HepG2 (cell line): Measurements from ENCODE around the gene PHIP. TPM values are rescaled to one million over a fixed set of nuclear protein-coding genes. Genes with fewer than 3 reads are reported as not detected.

Experiments
- ATAC-seq: fragments of 200-7000 bp; cut with Tn5 transposase; 3 replicates; pipeline ENCODE4 v1.9.1; 2020; ENCODE audit warnings: mild to moderate bottlenecking, moderate library complexity
- BruUV-seq: library from RNA; stranded (reverse); fragments of 400-500 nt; replicated peaks from 2 replicates; lab custom pipeline; 2021; lab: Mats Ljungman, UMichigan
- CTCF ChIA-PET: fragments of 300-600 bp; formaldehyde crosslinking; extraction: SDS; loops from one replicate; lab custom pipeline; 2021; ENCODE audit warnings: low total read pairs, inconsistent platforms, low intra/inter-chr PET ratio; lab: Yijun Ruan, JAX
- POLR2A ChIA-PET: fragments of 350-600 bp; sonication (Branson Sonifier 250); formaldehyde crosslinking; loops from one replicate; lab custom pipeline; 2020; ENCODE audit warnings: antibody characterized with exemption, inconsistent platforms; lab: Yijun Ruan, JAX
- DNase-seq: peaks from one replicate; pipeline ENCODE4 v3.0.0-alpha.2; 2015; ENCODE audit warnings: low spot score
- FAIRE-seq: peaks from 3 replicates; lab custom pipeline; 2011; peaks lifted over from hg19 to GRCh38; lab: Jason Lieb, UNC
- H2AFZ ChIP-seq: one replicate; pipeline ENCODE4 v1.6.1; 2011; ENCODE audit warnings: low read length, inconsistent platforms
- H3K27ac ChIP-seq: fragments of 300-600 bp; 3 replicates; pipeline ENCODE4 v1.8.0; 2011; ENCODE audit warnings: mixed run types, mild to moderate bottlenecking, mixed read lengths, low read length, inconsistent platforms; ENCODE audit not compliant: insufficient read depth; ENCODE audit errors: extremely low read length
- H3K27me3 ChIP-seq, 2 experiments: fragments of 200-600 bp in 1 of 2; 2 replicates in 1 of 2; 3 replicates in 1 of 2; pipeline versions ENCODE4 v1.6.0 to v1.8.0; 2011; ENCODE audit warnings: low read length in 2 of 2, mild to moderate bottlenecking in 2 of 2, moderate library complexity in 2 of 2, inconsistent platforms in 1 of 2; ENCODE audit not compliant: insufficient read depth in 2 of 2, control insufficient read depth in 1 of 2
- H3K36me3 ChIP-seq, 2 experiments: fragments of 200-600 bp in 1 of 2; replicated peaks in 1 of 2; 2 replicates in 1 of 2; 3 replicates in 1 of 2; pipeline versions ENCODE4 v1.5.1 to v1.8.0; 2011; ENCODE audit warnings: low read length in 2 of 2, inconsistent platforms in 1 of 2; ENCODE audit not compliant: insufficient read depth in 2 of 2, control insufficient read depth in 1 of 2
- H3K4me1 ChIP-seq: 2 replicates; pipeline ENCODE4 v1.5.1; 2012; ENCODE audit warnings: low read length, inconsistent platforms; ENCODE audit not compliant: insufficient read depth
- H3K4me2 ChIP-seq: 2 replicates; pipeline ENCODE4 v1.6.0; 2011; ENCODE audit warnings: low read depth, low read length, inconsistent platforms
- H3K4me3 ChIP-seq, 3 experiments: fragments of 200-600 bp in 1 of 3; sonication (generic), shearing (Covaris generic) in 1 of 3; replicated peaks in 1 of 3; 2 replicates each; pipeline ENCODE4 v1.5.1; 2011 to 2016; ENCODE audit warnings: low read length in 3 of 3, inconsistent platforms in 2 of 3, low read depth in 2 of 3, mild to moderate bottlenecking in 2 of 3, control low read depth in 1 of 3, mixed read lengths in 1 of 3; ENCODE audit not compliant: insufficient read depth in 1 of 3
- H3K79me2 ChIP-seq: one replicate; pipeline ENCODE4 v1.6.1; 2011; ENCODE audit warnings: low read length, inconsistent platforms; ENCODE audit not compliant: insufficient read depth
- H3K9ac ChIP-seq: 2 replicates; pipeline ENCODE4 v1.6.0; 2011; ENCODE audit warnings: mild to moderate bottlenecking, low read depth, low read length, inconsistent platforms; ENCODE audit not compliant: insufficient read depth
- H3K9me3 ChIP-seq: 2 replicates; pipeline ENCODE4 v1.5.1; 2012; ENCODE audit warnings: mild to moderate bottlenecking, low read length
- H4K20me1 ChIP-seq: 2 replicates; pipeline ENCODE4 v1.6.0; 2011; ENCODE audit warnings: inconsistent platforms, mild to moderate bottlenecking, low read length, moderate library complexity; ENCODE audit not compliant: insufficient read depth
- FUBP1 ChIP-seq: sonication (generic); formaldehyde crosslinking; IDR thresholded peaks from 2 replicates; pipeline ENCODE4 v1.5.1; 2020; ENCODE audit warnings: missing genetic modification reagents, mild to moderate bottlenecking, borderline replicate concordance
- GATAD1 ChIP-seq: IDR thresholded peaks from 2 replicates; pipeline ENCODE4 v1.6.1; 2016; ENCODE audit warnings: missing genetic modification reagents, missing compliant biosample characterization
- NFRKB ChIP-seq: fragments of 450-650 bp; IDR thresholded peaks from 2 replicates; pipeline ENCODE4 v1.6.1; 2017
- ZKSCAN8 ChIP-seq: IDR thresholded peaks from 2 replicates; pipeline ENCODE4 v1.6.1; 2016; ENCODE audit warnings: borderline replicate concordance, missing genetic modification reagents, missing compliant biosample characterization
- WGBS: methylation state at CpG from one replicate; pipeline ENCODE4 v1.1.6; 2017; ENCODE audit warnings: low lambda C conversion rate; 5-methylcytosine and 5-hydroxymethylcytosine counted together
- in situ Hi-C: cut with HindIII; loops from 2 replicates; pipeline ENCODE4 v1.10.0; 2017; ENCODE audit warnings: low pct_unique_long_range_greater_than_20kb; ENCODE audit not compliant: extremely low pct_ligation_motif_present
- intact Hi-C: fragments of 100-400 bp; cut with micrococcal nuclease; formaldehyde crosslinking; loops from one replicate; pipeline ENCODE4 v1.10.0; 2022; ENCODE audit not compliant: unreplicated experiment
- polyA plus RNA-seq, 8 experiments: library from polyadenylated mRNA; depleted of rRNA in 3 of 8; stranded (reverse) in 7 of 8; unstranded in 1 of 8; fragments of >200 nt; fragmentation: Illumina TruSeq in 4 of 8; extraction: Trizol in 4 of 8; gene quantifications; 2 replicates each; pipeline versions ENCODE4 v1.2.1 to v1.2.3, GENCODE V29; 2011 to 2016; ENCODE audit warnings: low read depth in 4 of 8, missing spikeins in 1 of 8, mixed read lengths in 1 of 8; ENCODE audit not compliant: insufficient read depth in 1 of 8
- total RNA-seq, 5 experiments: library from RNA; depleted of rRNA; stranded (reverse); fragments of >200 nt; fragmentation: Illumina TruSeq; extraction: Trizol; gene quantifications; 2 replicates each; pipeline ENCODE4 v1.2.3, GENCODE V29; 2016; ENCODE audit warnings: low read depth in 1 of 5

Gene PHIP
- total and polyA plus RNA-seq, 2 of the 13 experiments (the other 11 are each of a cell fraction or from before 2014, with no cell fraction given): 6.5 to 23.5 TPM

GRCh38 chr6:79115553-79116182, 37.6 kb upstream of the PHIP start:
- no peaks in the 10 kb centered on the region for H3K27me3 ChIP-seq
- no peak for ATAC-seq
- H3K4me2 ChIP-seq: no peak overlapping the region
- H3K9me3 ChIP-seq: no peaks in the 10 kb centered on the region
- H4K20me1 ChIP-seq: no peaks in the 10 kb centered on the region
- H3K36me3 ChIP-seq: no peaks in the 10 kb centered on the region
- H3K4me1 ChIP-seq: no peaks in the 10 kb centered on the region
- intact Hi-C loops (no loop called here), in situ Hi-C loops (no loop called here)
- no peak overlapping the region for H3K27ac ChIP-seq
- FAIRE-seq: no peak
- no peak for DNase-seq
- no peak overlapping the region for H2AFZ ChIP-seq
- ChIA-PET POLR2A (no interaction called here), CTCF (no interaction called here)
- H3K4me3 ChIP-seq: no peak overlapping the region
- no TSS peak for BruUV-seq
- no peak overlapping the region for H3K9ac ChIP-seq
- H3K79me2 ChIP-seq: no peaks in the 10 kb centered on the region
- 38% methylated on average over 2 of the region's 2 CpGs for WGBS
- TF ChIP-seq ZKSCAN8 (CRISPR knock-in tag): no peak
- no peak for TF ChIP-seq FUBP1 (CRISPR knock-in tag)

GRCh38 chr6:79111549-79111948, 33.5 kb upstream of the PHIP start:
- H2AFZ ChIP-seq: no peak overlapping the region
- no peak overlapping the region for H3K4me2 ChIP-seq
- no peaks in the 10 kb centered on the region for H3K79me2 ChIP-seq
- ChIA-PET CTCF (no interaction called here), POLR2A (no interaction called here)
- TF ChIP-seq NFRKB: no peak
- TF ChIP-seq GATAD1 (CRISPR knock-in tag): no peak
- no peak for DNase-seq
- in situ Hi-C loops: no loop called here
- H3K36me3 ChIP-seq: no peaks in the 10 kb centered on the region
- no peak overlapping the region for H3K9ac ChIP-seq
- no peak for ATAC-seq
- no peak overlapping the region for H3K4me3 ChIP-seq
- no peaks in the 10 kb centered on the region for H3K4me1 ChIP-seq
- no peaks in the 10 kb centered on the region for H3K9me3 ChIP-seq
- intact Hi-C loops: no loop called here
- FAIRE-seq: no peak
- H4K20me1 ChIP-seq: no peaks in the 10 kb centered on the region
- H3K27ac ChIP-seq: no peak overlapping the region
- no TSS peak for BruUV-seq
- H3K27me3 ChIP-seq: no peaks in the 10 kb centered on the region
